ENCODE measurements around the gene ARL11.
"Not testable (repeated sequence)": the region's sequence is repeated elsewhere in the genome, so short reads cannot be mapped to it uniquely, and the experiment has no call there.

ARL11 gene

DNA sequence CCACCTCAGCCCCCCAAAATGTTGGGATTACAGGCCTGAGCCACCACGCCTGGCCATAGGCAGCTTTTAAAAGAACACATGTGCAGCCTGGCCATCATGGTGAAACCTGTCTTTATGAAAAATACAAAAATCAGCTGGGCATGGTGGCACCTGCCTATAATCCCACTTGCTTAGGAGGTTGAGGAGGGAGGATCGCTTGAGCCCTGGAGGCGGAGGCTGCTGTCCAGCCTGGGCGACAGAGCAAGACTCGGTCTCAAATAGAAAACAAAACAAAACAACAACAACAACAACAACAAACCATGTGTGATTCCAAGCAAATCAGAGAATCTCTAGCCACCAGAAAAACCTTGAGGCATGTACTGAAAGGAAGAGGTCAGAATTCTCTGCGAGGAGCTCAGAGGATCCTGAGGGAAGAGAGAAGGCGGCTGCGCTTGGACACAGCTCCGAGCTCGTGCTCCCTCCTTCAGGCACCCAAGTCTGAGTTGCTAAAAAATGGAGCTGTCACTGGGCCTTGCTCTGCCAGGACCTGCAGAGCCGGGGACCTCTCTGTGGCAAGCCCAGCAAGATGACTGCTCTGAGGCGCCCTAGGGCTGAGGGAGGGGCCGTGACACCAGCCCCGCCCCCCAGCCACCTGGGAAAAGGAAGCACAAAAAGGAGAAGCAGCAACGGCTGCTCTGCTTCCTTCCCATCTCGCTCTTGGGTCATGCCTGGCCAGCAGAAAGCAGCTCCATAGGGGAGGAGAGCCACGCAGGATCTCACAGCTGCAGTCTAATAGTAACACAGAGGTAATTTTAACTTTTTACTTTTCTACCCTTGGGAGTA is at the start of gene ARL11:
ARL11 (plus strand) TSS at position 677 of the 822 bp plus-strand sequence. CDS start 1,941 bp downstream, outside the sequence.
- peak; percentile 16 to 19 for DNase-seq (ENCODE audit: low read depth in 2 of 2)

DNA sequence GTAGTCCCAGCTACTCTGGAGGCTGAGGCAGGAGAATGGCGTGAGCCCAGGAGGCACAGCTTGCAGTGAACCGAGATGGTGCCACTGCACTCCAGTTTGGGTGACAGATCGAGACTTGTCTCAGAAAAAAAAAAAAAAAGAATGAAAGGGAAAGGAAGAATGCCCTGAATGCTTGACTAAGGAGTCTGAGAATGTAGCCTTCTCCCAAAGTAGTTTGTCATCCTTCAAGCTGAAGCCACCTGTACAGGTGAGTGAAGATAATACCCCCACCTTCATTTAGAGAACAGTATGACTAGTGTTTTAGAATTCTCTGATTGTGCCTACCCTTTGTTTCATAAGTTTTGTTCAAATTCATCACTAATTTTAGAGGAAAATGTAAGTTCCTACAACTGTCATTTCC is 48.8 kb upstream of the ARL11 start:
- no peak for DNase-seq (ENCODE audit: low read depth in 2 of 2)

DNA sequence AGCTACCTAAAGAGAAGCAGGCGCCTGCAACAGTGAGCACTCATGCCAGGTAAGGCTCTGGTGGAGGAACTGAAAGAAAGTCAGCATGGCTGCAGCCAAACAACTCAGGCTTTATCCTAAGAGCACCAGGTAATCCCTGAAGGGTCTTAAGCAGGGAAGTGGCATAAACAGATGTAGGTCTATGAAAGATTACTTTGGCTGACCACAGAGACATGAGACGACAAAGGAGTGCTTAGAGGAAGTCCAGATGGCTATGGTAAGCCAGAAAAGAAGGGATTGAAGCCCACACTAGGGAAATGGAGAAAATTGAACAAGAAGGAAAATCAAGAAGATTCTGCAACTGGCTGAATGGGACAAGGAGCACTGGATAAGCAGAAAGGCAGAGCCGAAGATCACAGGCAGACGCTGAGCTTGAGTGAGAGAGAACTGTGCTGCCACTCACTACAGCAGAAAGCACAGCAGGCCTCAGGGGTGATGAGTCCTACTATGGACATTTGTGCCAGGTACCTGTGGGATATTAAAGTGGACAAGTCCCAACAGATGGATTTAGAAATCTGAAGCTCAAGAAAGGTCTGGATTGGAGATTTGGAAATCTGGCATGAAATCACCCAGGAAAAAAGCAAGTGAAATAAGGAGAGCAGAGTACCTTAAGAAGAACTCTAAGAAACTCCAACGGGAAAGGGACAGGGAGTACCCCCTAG is 47.2 kb upstream of the ARL11 start:
- no peak for DNase-seq (ENCODE audit: low read depth in 2 of 2)

DNA sequence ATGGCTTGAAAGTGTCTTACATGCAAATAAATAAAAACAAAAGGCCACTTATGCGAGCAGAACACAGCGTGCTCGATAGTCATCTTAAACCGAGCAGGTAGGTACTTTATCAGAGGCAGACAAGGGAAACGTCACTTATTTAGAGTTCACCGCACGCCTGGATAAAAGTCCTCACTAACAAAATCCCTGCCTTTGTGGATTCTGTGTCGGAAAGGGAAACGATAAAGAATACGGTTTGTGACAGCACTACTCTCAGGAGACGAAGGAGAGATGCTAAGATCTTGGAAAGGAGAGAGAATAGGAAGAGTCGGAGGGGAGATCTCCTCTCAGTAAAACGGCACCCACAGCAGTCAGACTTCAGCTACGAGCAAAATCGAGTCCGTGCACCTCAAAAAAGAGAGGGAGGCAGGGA is 43.5 kb upstream of the ARL11 start:
- no peak for DNase-seq (ENCODE audit: low read depth in 2 of 2)

DNA sequence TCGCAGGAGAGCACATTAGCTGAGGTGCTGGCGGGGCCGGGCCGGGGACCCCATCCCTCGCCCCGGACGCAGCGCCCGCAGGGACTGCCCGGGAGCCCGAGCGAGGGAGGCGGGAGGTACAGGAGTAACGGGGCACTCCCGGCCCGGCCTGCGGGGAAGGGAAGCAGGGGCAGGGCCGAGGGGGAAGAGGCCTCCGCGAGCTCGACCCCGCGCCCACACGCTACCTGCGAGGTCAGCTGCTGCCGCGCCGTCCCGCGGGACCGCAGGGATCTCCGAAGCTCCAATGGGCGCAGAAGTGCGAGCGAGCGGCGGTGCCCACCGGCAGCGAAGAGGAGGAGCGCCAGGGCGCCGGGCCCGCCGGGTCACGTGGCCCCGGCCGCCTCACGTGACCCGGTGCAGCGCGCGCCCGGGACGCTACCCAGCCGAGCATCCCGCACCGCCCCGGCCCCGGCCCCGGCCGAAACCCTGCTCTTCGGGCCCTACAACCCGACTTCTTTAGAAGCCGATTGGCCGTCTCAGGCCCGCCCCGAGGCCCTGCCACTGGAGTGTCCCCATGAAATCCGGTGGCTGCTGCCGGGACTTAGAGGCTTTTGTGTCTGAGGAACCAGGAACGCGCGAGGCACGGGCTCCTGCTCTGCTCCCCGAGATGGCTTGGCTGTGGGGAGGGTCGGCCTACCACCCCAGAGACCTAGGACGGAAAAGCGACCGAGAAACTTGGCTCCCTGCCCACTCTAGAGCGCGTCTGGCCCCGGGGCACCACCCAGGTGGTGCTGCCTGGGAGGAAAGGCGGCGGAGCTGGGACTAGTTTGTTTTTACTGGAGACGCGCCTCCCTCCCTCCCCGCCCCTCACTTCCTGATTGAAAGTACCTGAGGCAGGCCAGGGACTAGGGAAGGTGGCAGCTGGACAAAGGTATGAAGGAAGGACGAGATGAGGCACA is 42.8 kb upstream of the ARL11 start, which contains the start of gene RCBTB1:
RCBTB1 (minus strand) TSS at position 339 of the 938 bp plus-strand sequence. CDS start 18,279 bp downstream, outside the sequence.
- peak in 1 of 2 donors; percentile 47 for DNase-seq (ENCODE audit: low read depth in 2 of 2)

DNA sequence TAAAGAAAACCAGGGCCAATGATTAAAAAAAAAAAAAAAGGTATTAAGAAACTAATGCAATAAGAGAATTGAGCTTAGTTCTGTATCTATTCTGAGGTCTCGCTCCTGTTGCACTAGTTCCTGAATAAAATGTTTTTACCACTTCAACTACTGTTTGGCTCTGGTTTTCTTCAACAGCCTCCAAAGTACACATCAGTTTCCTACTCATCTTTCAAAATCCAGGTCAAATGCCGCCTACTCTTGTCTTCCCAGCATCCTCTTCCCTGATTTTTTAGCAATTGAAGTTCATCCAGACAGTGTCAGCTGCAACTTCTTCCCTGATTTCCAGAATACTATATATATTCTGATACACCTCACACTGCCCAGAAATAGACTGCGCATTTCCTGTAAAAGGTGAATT is 41.6 kb upstream of the ARL11 start:
- DNase-seq (ENCODE audit: low read depth in 2 of 2) = no peak

DNA sequence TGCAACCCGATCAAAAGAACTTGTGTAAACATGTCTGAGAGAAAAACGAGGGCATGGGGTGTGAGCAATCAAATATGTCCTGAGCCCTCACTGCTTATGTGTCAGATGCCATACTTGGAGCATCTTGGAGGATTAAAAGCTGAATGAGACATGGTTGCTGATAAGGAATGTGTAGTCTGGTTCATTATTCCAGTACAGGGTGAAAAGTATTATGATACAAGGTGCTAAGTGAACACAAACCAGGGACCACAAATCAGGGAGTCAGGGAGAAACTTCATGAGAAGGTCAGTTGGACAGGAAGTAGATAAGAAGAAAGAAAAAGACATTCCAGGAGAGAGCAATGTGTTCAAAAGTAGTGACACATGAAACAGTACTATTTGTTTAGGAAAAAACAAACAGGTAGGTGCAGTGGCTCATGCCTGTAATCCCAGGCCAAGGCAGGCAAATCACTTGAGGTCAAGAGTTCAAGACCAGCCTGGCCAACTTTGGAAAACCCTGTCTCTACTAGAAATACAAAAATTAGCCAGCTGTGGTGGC is 40.9 kb upstream of the ARL11 start:
- DNase-seq (ENCODE audit: low read depth in 2 of 2) = no peak

DNA sequence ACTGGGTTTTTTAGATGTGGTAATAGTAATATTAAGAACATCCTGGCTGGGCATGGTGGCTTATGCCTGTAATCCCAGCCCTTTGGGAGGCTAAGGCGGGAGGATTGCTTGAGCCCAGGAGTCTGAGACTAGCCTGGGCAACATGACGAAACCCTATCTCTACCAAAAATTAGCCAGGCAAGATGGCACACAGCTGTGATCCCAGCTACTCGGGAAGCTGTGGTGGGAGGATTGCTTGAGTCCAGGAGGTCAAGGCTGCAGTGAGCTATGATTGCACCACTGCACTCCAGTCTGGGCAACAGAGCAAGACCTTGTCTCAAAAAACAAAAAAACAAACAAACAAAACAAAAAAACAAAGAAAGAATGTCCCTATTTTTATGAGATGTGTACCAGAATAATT is 37.6 kb upstream of the ARL11 start:
- not testable (repeated sequence) for DNase-seq (ENCODE audit: low read depth in 2 of 2)

DNA sequence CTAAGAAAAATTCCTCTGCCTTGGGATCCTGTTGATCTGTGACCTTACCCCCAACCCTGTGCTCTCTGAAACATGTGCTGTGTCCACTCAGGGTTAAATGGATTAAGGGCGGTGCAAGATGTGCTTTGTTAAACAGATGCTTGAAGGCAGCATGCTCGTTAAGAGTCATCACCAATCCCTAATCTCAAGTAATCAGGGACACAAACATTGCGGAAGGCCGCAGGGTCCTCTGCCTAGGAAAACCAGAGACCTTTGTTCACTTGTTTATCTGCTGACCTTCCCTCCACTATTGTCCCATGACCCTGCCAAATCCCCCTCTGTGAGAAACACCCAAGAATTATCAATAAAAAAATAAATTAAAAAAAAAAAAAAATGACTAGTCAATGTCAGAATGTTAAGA is 34.4 kb upstream of the ARL11 start:
- DNase-seq (ENCODE audit: low read depth in 2 of 2) = not testable (repeated sequence)

DNA sequence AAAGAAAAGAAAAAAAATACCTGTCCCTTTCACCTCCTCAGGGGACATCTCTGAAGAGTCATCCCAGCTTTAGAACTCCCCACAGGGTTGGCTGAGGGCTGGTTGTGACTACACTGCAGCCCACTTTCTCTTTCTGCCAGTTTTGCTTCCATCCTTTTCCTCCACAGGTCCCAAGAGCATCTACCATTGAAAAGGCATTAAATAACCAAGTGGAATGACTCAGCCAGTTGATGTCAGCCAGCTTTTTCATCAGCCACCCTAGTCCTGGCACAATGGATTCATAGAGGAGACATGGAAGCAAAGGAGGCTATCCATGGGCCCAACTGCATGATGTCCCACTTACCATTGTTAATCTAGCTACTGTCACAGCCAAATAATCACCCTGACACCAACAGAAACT is 33.7 kb upstream of the ARL11 start:
- no peak for DNase-seq (ENCODE audit: low read depth in 2 of 2)

DNA sequence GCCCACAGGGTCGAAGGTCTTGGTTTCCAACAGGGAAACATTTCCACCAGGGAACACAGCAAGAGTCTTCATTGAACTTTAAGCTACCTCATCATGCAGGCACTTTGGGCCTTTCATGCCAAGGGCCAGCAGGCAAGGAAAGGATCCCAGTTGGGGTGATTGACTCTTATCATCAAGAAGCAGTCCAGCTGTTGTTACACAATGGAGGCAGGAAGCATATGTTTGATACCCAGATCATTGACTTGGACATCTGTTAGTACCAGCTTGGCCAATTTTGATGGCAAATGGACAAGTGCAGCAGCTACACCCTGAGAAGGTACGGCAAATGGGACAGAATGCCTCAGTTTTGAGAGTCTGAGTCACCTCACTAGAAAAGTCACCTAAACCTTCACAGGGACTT is 32.1 kb upstream of the ARL11 start:
- DNase-seq (ENCODE audit: low read depth in 2 of 2) = no peak

DNA sequence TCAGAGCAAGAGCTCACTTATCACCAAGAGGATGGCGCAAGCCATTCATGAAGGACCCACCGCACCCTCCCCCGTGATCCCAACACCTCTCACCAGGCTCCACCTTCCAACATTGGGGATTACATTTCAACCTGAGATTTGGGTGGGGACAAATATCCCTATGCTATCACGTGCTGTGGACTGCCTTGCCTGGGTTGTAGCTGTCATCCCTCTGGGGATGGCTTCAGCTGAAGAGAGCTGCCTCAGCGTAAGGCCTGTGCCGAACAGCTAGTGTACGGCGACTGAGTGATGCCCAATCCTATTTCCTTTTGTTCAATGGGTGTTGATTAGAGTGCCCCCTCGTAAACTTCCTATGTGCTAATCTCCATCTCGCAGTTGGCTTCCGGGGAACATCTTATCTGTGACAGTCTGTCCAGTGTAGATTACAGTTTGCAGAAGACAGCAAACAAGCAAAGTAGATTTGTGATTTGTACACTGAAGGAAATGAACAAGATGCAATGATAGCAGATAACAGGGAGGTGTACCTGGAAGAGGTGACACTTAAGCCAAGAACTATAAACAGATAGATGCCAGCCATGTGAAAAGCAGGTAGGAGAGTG is 31.2 kb upstream of the ARL11 start:
- no peak for DNase-seq (ENCODE audit: low read depth in 2 of 2)

DNA sequence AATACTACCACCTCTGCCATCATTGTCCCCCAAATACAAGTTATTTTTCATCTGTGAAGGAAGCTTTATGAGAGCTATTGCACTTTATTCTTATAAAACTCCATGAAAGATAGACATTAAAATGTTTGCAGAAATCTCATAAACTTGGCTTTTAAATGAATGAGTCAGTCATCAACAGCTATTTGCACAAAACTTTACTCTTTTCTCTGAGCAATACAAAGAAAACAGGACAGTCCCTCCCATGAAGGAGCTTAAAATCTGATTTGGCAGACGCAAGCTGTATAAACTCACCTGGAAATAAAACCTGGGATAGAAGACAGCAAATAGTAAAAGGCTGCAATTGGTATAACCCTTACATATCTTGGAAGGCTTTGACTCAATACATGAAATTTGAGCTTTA is 26.3 kb upstream of the ARL11 start:
- DNase-seq (ENCODE audit: low read depth in 2 of 2) = no peak

DNA sequence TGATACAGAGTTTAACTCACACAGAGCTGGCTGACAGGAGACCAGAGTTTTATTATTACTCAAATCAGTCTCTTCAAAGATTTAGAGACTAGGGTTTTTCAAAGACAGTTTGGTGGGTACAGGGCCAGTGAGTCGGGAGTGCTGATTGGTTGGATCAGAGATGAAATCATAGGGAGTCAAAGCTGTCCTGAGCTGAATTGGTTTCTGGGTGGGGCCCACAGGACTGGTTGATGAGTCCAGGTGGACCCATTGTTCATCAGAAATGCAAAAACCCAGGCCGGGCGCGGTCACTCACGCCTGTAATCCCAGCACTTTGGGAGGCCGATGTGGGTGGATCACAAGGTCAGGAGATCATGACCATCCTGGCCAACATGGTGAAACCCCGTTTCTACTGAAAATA is 25.7 kb upstream of the ARL11 start:
- DNase-seq (ENCODE audit: low read depth in 2 of 2) = not testable (repeated sequence)

DNA sequence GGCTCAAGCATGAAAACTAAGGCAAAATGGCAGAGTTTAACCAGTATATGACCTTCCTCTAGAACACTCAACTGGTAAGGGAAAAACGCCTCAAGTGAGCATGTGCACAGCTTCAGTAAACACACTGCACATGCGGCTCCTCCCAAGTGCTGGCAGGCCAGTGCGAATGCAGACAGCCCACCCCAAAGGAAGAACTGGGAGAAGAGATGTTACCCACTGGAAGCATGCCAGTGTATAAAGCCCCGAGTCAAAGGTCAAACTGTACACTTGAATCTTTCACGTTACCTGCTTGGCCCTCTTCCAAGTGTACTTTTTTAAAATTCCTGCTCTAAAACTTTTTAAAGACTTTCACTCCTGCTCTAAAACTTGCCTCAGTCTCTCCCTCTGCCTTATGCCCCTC is 23.7 kb upstream of the ARL11 start:
- DNase-seq (ENCODE audit: low read depth in 2 of 2) = no peak

DNA sequence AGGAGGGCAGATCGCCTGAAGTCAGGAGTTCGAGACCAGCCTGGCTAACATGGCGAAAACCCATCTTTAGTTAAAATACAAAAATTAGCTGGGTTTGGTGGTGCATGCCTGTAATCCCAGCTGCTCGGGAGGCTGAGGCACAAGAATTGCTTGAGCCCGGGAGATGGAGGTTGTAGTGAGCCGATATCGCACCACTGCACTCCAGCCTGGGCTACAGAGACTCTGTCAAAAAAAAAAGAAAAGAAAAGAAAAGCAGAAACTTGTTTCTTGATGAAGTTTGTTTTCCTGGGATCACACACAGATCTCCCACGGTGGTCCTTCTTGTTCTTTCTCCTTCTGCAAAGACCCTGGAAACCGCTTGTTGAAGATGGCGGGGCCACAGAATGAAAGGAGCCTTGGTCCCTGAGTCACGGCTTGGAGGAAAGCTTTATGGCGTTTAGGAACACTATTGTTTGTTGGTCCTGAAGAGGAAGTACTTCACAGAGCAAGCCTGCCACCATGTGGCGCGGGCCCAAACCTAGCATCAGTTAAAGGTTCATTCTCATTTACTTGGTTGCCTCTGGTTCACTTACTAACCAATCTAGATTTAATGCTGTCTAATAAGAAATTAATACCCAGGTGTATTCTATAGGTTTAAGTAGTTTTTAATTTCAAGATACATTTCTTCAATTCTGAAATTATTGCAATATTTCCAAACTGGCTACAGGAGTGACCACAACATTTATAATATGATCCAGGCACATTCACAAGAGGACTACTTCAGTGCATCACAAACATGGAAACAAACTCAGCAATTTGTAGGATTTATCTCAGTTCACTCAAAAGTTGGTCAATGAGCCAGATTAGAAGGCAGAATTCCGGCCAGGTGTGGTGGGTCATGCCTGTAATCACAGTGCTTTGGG is 21.3 kb upstream of the ARL11 start:
- peak; percentile 61 to 67 for DNase-seq (ENCODE audit: low read depth in 2 of 2)

DNA sequence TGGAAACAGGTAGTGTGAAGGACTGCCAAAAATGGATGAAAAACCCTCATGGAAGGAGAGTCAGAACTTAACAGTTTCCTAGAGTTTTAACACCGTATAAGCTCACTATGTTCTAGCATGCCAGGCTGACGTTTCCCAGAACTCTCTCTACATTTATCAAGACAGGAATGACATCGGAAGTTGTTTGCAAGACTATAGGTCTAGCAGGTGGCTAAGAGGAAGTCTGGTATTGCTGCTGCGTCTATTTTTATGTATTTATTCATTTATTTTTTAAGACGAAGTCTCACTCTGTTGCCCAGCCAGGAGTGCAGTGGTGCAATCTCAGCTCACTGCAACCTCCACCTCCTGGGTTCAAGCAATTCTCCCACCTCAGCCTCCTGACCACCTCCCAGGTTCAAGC is 20.5 kb upstream of the ARL11 start:
- no peak for DNase-seq (ENCODE audit: low read depth in 2 of 2)

DNA sequence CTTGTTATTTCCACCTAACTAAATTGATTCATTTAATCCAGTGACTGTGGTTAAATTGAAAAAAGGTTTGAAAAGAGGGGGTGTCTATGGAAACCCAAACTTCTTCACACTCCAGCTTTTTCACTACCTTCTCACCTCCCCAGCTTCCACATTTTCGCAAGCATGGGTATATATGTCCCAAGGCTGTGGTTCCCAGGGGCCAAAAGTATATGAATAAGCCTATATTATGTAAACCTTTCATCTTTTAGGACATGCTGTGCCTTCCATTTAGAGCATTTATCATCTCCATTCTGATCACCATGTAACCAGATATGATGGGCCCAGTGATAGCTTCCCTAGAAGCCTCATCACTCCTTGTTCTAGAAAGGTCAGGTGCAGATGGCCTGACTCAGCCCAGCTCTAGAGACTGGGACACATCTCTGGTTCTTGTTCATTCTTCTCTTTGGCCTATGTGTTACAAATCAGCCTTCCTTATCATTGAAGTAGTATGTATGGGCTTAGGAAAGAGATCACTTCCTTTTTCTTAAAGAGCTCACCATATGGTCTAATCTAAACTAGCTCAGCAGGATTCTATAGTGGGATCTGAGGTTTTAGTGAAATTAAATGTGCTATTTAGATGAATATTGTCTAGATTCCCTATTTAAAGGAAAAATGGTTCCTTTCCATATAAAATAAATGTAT is 19.5 kb upstream of the ARL11 start:
- no peak for DNase-seq (ENCODE audit: low read depth in 2 of 2)

DNA sequence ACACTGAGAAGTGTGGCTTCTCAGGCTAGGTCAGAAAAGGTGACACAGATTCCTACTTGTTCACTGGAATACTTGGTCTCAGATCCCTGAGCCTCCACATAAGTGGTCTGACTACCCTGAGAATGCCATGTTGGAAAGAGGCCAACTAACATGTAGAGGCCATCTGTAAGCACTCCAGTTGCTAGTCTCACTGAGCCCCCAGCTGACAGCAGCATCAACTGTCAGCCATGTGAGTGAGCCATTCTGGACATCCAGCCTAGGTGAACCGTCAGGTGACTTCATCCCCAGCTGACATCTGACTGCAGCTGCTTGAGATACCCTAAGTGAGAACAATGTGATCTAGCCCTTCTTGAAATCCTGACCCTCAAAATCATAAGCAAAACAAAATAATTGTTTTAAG is 18.1 kb upstream of the ARL11 start:
- no peak for DNase-seq (ENCODE audit: low read depth in 2 of 2)

DNA sequence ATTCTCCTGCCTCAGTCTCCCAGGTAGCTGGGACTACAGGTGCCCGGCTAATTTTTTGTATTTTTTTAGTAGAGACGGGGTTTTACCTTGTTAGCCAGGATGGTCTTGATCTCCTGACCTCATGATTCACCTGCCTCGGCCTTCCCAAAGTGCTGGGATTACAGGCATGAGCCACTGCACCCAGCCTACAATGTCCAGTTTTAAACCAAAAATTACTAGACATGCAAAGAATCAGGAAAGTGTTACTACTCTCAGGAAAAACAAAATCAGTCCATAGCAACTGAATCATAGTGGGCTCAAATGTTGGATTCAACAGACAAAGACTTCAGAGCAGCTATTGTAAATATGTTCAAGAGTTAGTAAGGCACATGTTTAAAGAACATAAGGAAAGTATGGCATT is 16.3 kb upstream of the ARL11 start:
- DNase-seq (ENCODE audit: low read depth in 2 of 2) = not testable (repeated sequence)
